ENCODE results near the gene UNC13A. TPM values are rescaled to one million over a fixed set of nuclear protein-coding genes. Genes with fewer than 3 reads are reported as not detected.

Gene UNC13A
- total and polyA plus RNA-seq, 2 of the 13 experiments (the other 11 are each of a cell fraction or from before 2014, with no cell fraction given): 0.11 to 0.45 TPM

DNA sequence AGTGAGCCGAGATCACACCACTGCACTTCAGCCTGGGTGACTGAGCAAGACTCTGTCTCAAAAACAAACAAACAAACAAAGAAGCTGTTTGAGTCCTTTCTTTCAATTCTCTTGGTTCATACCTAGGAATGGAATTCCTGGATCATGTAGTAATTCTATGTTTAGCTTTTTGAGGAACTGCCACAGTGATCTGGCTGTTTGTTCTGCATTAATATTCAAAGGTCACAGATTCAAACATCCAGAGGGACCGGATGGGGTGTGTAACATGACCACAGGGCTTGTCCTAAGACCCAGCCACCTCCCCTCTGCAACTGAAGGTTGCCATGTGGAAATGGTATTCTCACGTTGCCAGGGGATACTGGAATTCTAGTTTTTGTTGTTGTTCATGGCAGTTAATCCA lies 122.5 kb downstream of the UNC13A start:
- H3K4me2 ChIP-seq (ENCODE audit: low read depth, low read length): no peak overlapping the region
- FAIRE-seq: no peak
- peaks cover 8% of the 10 kb centered on the region; the same call in 1 of the 2 replicates for H3K4me1 ChIP-seq (ENCODE audit: insufficient read depth, low read length)
- no peak for ATAC-seq
- H3K79me2 ChIP-seq (ENCODE audit: insufficient read depth, low read length): no peaks in the 10 kb centered on the region
- intact Hi-C loops (cut with micrococcal nuclease; ENCODE audit: unreplicated experiment) (no loop called here), in situ Hi-C loops (cut with HindIII; ENCODE audit: extremely low pct_ligation_motif_present, low pct_unique_long_range_greater_than_20kb) (no loop called here)
- CTCF ChIA-PET (ENCODE audit: low intra/inter-chr PET ratio, low total read pairs): no interaction called here
- H3K9ac ChIP-seq (ENCODE audit: insufficient read depth, low read depth, low read length): no peak overlapping the region
- H2AFZ ChIP-seq (ENCODE audit: low read length): no peak overlapping the region
- peaks cover 15 to 44% of the 10 kb centered on the region in 2 experiments; a peak in 4 of 5 replicates for H3K36me3 ChIP-seq (replicated peaks in 1 of 2; ENCODE audit: control insufficient read depth in 1 of 2, insufficient read depth in 2 of 2, low read length in 2 of 2)
- no peak overlapping the region for H3K27ac ChIP-seq (ENCODE audit: extremely low read length, insufficient read depth, low read length)
- H3K9me3 ChIP-seq (ENCODE audit: low read length): no peaks in the 10 kb centered on the region
- POLR2A ChIA-PET: no interaction called here
- TF ChIP-seq HOXA7 (CRISPR knock-in tag; IDR thresholded peaks at IDR 0.05) (no peak), GATAD1 (CRISPR knock-in tag; IDR thresholded peaks at IDR 0.05) (no peak), ZNF878 (CRISPR knock-in tag; IDR thresholded peaks at IDR 0.05) (no peak), KDM4B (CRISPR knock-in tag; IDR thresholded peaks at IDR 0.05) (no peak), EEA1 (CRISPR knock-in tag; IDR thresholded peaks at IDR 0.05; ENCODE audit: borderline replicate concordance) (no peak), ZFP90 (CRISPR knock-in tag; IDR thresholded peaks at IDR 0.05; ENCODE audit: borderline replicate concordance) (no peak), ZNF10 (CRISPR knock-in tag; IDR thresholded peaks at IDR 0.05; ENCODE audit: borderline replicate concordance, low read depth) (no peak), ZNF33A (CRISPR knock-in tag; IDR thresholded peaks at IDR 0.05; ENCODE audit: borderline replicate concordance) (no peak), PHF5A (CRISPR knock-in tag; IDR thresholded peaks at IDR 0.05; ENCODE audit: low read depth, unreplicated experiment) (no peak), ZNF3 (CRISPR knock-in tag; IDR thresholded peaks at IDR 0.05) (no peak), JUNB (CRISPR knock-in tag; IDR thresholded peaks at IDR 0.05; ENCODE audit: borderline replicate concordance) (no peak), CBX5 (CRISPR knock-in tag; IDR thresholded peaks at IDR 0.05; ENCODE audit: borderline replicate concordance) (no peak), SALL1 (CRISPR knock-in tag; IDR thresholded peaks at IDR 0.05) (no peak), ZNF879 (CRISPR knock-in tag; IDR thresholded peaks at IDR 0.05) (no peak)
- TF ChIP-seq, protein P1, sequence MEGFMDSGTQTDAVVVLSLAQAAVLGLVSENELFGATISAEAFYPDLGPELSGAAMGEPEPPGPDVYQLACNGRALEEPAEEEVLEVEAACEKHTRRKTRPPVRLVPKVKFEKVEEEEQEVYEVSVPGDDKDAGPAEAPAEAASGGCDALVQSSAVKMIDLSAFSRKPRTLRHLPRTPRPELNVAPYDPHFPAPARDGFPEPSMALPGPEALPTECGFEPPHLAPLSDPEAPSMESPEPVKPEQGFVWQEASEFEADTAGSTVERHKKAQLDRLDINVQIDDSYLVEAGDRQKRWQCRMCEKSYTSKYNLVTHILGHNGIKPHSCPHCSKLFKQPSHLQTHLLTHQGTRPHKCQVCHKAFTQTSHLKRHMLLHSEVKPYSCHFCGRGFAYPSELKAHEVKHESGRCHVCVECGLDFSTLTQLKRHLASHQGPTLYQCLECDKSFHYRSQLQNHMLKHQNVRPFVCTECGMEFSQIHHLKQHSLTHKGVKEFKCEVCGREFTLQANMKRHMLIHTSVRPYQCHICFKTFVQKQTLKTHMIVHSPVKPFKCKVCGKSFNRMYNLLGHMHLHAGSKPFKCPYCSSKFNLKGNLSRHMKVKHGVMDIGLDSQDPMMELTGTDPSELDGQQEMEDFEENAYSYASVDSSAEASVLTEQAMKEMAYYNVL (CRISPR knock-in tag; IDR thresholded peaks at IDR 0.05; ENCODE audit: borderline replicate concordance): no peak
- TF ChIP-seq, protein P2, sequence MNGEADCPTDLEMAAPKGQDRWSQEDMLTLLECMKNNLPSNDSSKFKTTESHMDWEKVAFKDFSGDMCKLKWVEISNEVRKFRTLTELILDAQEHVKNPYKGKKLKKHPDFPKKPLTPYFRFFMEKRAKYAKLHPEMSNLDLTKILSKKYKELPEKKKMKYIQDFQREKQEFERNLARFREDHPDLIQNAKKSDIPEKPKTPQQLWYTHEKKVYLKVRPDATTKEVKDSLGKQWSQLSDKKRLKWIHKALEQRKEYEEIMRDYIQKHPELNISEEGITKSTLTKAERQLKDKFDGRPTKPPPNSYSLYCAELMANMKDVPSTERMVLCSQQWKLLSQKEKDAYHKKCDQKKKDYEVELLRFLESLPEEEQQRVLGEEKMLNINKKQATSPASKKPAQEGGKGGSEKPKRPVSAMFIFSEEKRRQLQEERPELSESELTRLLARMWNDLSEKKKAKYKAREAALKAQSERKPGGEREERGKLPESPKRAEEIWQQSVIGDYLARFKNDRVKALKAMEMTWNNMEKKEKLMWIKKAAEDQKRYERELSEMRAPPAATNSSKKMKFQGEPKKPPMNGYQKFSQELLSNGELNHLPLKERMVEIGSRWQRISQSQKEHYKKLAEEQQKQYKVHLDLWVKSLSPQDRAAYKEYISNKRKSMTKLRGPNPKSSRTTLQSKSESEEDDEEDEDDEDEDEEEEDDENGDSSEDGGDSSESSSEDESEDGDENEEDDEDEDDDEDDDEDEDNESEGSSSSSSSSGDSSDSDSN (CRISPR knock-in tag; IDR thresholded peaks at IDR 0.05): no peak
- TF ChIP-seq, protein P3, sequence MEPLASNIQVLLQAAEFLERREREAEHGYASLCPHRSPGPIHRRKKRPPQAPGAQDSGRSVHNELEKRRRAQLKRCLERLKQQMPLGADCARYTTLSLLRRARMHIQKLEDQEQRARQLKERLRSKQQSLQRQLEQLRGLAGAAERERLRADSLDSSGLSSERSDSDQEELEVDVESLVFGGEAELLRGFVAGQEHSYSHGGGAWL (CRISPR knock-in tag; IDR thresholded peaks at IDR 0.05): no peak
- TF ChIP-seq, protein P4, sequence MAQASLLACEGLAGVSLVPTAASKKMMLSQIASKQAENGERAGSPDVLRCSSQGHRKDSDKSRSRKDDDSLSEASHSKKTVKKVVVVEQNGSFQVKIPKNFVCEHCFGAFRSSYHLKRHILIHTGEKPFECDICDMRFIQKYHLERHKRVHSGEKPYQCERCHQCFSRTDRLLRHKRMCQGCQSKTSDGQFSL (CRISPR knock-in tag; IDR thresholded peaks at IDR 0.05): no peak
- TF ChIP-seq, protein P5, sequence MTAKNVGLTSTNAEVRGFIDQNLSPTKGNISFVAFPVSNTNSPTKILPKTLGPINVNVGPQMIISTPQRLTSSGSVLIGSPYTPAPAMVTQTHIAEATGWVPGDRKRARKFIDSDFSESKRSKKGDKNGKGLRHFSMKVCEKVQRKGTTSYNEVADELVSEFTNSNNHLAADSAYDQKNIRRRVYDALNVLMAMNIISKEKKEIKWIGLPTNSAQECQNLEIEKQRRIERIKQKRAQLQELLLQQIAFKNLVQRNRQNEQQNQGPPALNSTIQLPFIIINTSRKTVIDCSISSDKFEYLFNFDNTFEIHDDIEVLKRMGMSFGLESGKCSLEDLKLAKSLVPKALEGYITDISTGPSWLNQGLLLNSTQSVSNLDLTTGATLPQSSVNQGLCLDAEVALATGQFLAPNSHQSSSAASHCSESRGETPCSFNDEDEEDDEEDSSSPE (CRISPR knock-in tag; IDR thresholded peaks at IDR 0.05): no peak
- WGBS (ENCODE audit: low lambda C conversion rate): 88% methylated on average over 3 of the region's 3 CpGs
- H3K27me3 ChIP-seq (ENCODE audit: control insufficient read depth in 1 of 2, insufficient read depth in 2 of 2, low read length in 2 of 2): no peaks in the 10 kb centered on the region
- BruUV-seq (replicated peaks): no TSS peak
- DNase-seq (ENCODE audit: low spot score): no peak
- no peak overlapping the region for H3K4me3 ChIP-seq (replicated peaks in 1 of 3; ENCODE audit: insufficient read depth in 1 of 3, low read depth in 2 of 3, low read length in 3 of 3)
- no peaks in the 10 kb centered on the region for H4K20me1 ChIP-seq (ENCODE audit: insufficient read depth, low read length)

Measured in HepG2 (cell line).